Measurements from ENCODE around the gene ALAS2. TPM values are rescaled to one million over a fixed set of nuclear protein-coding genes. Genes with fewer than 3 reads are reported as not detected.

ALAS2 gene
- total RNA-seq, 1 experiment from 2014 or later, result not detected

DNA sequence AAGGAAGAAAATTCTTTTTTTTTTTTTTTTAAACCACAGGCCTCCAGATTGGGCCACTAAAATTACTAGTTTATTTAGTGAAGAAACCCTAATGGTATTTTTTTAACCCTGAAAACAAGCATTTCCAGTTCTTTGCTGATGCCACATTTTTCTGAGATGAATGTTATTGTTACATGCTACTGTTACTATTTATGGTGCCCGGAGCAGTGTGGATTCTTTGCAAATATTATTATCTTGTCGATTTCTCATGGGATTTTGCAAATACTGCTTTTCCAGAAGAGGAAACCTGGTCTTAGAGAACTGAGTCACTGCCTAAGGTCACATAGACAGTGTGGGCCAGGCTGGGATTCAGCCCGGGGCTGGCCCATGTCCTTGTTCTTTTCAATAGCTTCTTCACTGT lies 8.7 kb upstream of the ALAS2 start:
- no peak for DNase-seq
- H2BK12ac ChIP-seq (ENCODE audit: insufficient read length, low read depth, low read length), result no peak overlapping the region
- peaks cover 51 to 63% of the 10 kb centered on the region in 2 experiments for H3K9me3 Mint-ChIP-seq
- H4K91ac ChIP-seq (ENCODE audit: insufficient read length, low read depth, low read length), result no peak overlapping the region
- H4K5ac ChIP-seq (ENCODE audit: insufficient read length, low read depth, low read length), result no peak overlapping the region
- H3K79me1 ChIP-seq (ENCODE audit: insufficient read depth, low read depth, low read length, poor library complexity, severe bottlenecking), result no peaks in the 10 kb centered on the region
- no peaks in the 10 kb centered on the region for H3K4me1 Mint-ChIP-seq
- H3T11ph ChIP-seq (ENCODE audit: low read length), result no peak overlapping the region
- H2AFZ ChIP-seq (ENCODE audit: low read length), result no peak overlapping the region
- no peak for TF ChIP-seq CTCF (conservative IDR thresholded peaks at IDR 0.05)
- no peak overlapping the region for H2BK15ac ChIP-seq (ENCODE audit: low read depth, low read length)
- WGBS (ENCODE audit: extremely low coverage, insufficient read length, low lambda C conversion rate), result no CpG with 5 or more reads among the region's 3 CpGs
- H3K36me3 Mint-ChIP-seq (ENCODE audit: insufficient read depth in 1 of 3, low read depth in 3 of 3), result peaks cover 0 to 4% (median 0%) of the 10 kb centered on the region in 3 experiments; a peak in 4 of 7 replicates
- H3K4me1 ChIP-seq (ENCODE audit: insufficient read depth, low read length), result no peaks in the 10 kb centered on the region
- no peak overlapping the region for H3K18ac ChIP-seq (ENCODE audit: insufficient read length, low read depth, low read length)
- no peaks in the 10 kb centered on the region for H3K79me2 ChIP-seq (ENCODE audit: insufficient read depth, low read length)
- H3K9me3 ChIP-seq (ENCODE audit: control insufficient read depth, low read depth, low read length), result peaks cover 4% of the 10 kb centered on the region
- H2BK120ac ChIP-seq (ENCODE audit: low read depth, low read length, poor library complexity, severe bottlenecking), result no peak overlapping the region
- H3K9ac ChIP-seq (ENCODE audit: extremely low read depth, insufficient read length, low read length), result no peak overlapping the region
- no peaks in the 10 kb centered on the region for H3K23me2 ChIP-seq (ENCODE audit: insufficient read length, low read depth, low read length, poor library complexity, severe bottlenecking)
- H3K27ac ChIP-seq (ENCODE audit: insufficient read length, low read depth, low read length), result no peak overlapping the region
- no peak overlapping the region for H2AK5ac ChIP-seq (ENCODE audit: insufficient read length, low read length)
- no peak overlapping the region for H2BK5ac ChIP-seq (ENCODE audit: insufficient read length, low read length)
- H3K23ac ChIP-seq (ENCODE audit: insufficient read length, low read depth, low read length), result no peak overlapping the region
- H3K27me3 Mint-ChIP-seq (ENCODE audit: low read depth), result no peaks in the 10 kb centered on the region; the same call in 1 of the 2 replicates
- H4K20me1 ChIP-seq (ENCODE audit: control insufficient read depth, insufficient read depth, insufficient read length), result no peaks in the 10 kb centered on the region
- no peak overlapping the region for H3K4ac ChIP-seq (ENCODE audit: low read depth, low read length)
- H3K4me3 Mint-ChIP-seq, result no peak overlapping the region
- H3K56ac ChIP-seq (ENCODE audit: insufficient read length, low read depth, low read length), result no peak overlapping the region
- H4K8ac ChIP-seq (replicated peaks; ENCODE audit: insufficient read length, low read depth, low read length), result no peak overlapping the region
- no peaks in the 10 kb centered on the region for H3K27me3 ChIP-seq (ENCODE audit: insufficient read depth, low read length)
- H3K27ac Mint-ChIP-seq, result no peak overlapping the region
- no peak overlapping the region for H3K4me2 ChIP-seq (ENCODE audit: insufficient read depth, insufficient read length, low read length)
- H2BK20ac ChIP-seq (ENCODE audit: low read depth, low read length, poor library complexity, severe bottlenecking), result no peak overlapping the region
- no peak overlapping the region for H3K14ac ChIP-seq (ENCODE audit: insufficient read depth, low read length)
